SIG-M5 treated with dmso at 0.1 percent for 504 hours (cell line): Measurements from ENCODE around the gene PDXDC1.
"Not testable (repeated sequence)": the region's sequence is repeated elsewhere in the genome, so short reads cannot be mapped to it uniquely, and the experiment has no call there.

Source experiments
- DNase-seq: peaks from one replicate; lab custom pipeline; 2025; ENCODE audit not compliant: unreplicated experiment; lab: John Stamatoyannopoulos, UW

PDXDC1 gene

GRCh38 chr16:15149260-15149659, 174.4 kb downstream of the PDXDC1 start:
- DNase-seq, result not testable (repeated sequence)

DNA sequence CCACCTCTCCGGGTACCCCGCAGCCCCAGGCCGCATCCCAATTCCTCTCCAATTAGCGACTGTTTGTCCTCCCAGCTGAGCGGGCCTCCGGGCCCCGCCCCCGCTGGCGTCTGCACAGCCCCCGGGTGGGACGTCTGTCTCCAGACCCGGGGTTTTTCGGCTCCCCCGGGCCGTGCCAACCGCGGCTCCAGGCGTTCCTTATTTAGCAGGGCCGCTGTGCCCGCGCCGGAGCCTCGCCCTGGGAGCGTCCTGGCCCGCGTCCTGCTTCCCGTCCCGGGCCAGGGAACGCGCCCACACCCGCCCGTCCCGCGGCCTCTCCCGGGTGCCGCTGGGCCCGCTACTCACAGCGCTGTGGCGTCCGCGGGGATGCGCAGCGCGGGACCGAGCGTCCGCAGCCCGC, 179.2 kb downstream of the PDXDC1 start:
- DNase-seq, result not testable (repeated sequence)

- DNase-seq, result peak; percentile 61
Observed at GRCh38 chr16:15154650-15155562, 180.1 kb downstream of the PDXDC1 start.

GRCh38 chr16:15157644-15158043, 182.8 kb downstream of the PDXDC1 start:
- DNase-seq, result not testable (repeated sequence)

- not testable (repeated sequence) for DNase-seq
Observed at GRCh38 chr16:15159671-15160070, 184.8 kb downstream of the PDXDC1 start.

GRCh38 chr16:15160571-15160970, 185.7 kb downstream of the PDXDC1 start:
- DNase-seq, result not testable (repeated sequence)

DNA sequence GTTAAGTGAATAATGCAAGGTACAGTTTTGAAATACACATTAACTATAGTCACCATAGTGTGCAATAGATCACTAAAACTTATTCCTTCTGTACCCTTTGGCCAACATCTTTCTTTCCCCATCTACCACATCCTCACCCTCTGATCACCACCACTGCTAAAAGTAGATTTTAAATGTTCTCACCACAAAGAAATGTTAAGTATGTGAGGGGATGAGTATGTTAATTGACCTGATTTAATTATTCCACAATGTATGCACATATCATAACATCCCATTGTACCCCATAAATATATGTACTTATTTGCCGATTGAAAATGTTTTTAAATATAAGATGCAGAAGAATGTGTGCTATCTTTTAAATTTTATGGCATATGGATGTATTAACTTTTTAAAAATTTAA, 188.2 kb downstream of the PDXDC1 start:
- not testable (repeated sequence) for DNase-seq

DNA sequence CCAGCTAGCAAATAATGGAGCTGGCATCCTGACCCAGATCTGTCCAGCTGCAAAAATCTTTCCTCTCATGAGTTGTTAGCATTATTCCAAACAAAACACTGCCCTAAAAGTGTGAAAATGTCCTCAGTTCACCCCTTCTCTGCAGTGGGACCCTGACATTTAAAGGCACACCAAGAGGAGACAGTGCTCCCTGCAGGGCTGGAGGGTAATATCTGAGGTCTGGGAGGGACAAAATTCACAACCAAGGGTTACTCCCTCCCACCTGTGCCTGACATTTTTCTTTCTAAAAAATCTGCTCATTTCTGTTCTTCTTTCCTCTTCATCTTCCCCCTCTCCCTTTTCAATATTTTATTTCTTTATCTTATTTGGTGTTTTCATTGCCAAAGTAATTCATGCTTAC, 191.4 kb downstream of the PDXDC1 start:
- DNase-seq, result not testable (repeated sequence)

- DNase-seq, result not testable (repeated sequence)
Observed at GRCh38 chr16:15168303-15168702, 193.5 kb downstream of the PDXDC1 start.

DNA sequence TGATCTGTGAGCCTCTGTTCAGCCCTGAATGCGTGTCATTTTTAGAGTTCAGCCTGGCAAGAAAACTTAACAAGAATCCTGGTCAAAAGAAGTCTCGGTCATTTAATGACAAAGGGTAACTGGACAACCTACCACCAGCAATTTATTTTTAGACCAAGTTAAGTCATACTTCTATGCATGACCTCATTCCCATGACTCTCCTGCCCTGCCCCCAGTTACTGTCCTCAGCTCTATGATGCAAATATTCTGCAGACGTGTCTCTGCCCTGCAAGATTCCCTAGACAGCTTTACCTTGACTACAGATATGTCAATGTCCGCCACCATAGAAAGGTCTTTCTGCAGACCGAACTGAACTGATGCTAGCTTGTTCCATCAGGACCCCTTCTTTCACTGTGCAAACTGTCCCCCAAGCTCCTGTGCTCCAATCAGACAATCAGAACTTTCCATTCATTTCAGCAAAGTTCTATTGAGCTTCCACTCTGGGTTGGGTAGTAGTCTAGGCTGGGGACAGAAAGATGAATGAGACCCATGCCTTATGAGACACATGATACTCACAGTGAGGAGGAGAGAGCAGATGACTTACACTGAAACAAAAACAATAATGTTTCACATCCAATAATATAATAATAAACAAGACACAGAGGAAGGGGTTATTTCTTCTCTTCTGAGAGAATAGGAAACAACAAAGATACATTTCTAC, 194.3 kb downstream of the PDXDC1 start:
- not testable (repeated sequence) for DNase-seq

GRCh38 chr16:15179909-15180308, 205.1 kb downstream of the PDXDC1 start:
- not testable (repeated sequence) for DNase-seq

DNA sequence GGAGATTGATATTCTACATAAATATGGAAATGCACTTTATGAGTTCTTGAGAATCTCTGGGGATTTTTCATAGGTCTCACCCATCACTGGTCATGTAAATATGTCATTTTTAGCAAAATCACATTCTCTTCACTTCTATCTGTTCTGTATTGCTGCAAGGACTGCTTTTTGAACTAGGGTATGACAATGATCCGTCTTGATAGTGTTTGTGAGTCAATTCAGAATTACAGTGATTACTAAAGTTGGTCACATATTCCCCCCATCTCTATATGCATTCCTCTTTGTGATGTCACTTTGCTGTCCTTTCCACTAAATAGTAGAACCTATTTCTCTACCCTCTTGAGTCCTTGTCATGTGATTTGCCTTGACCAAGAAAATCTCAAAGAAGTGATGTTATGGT, 206.1 kb downstream of the PDXDC1 start:
- not testable (repeated sequence) for DNase-seq

DNA sequence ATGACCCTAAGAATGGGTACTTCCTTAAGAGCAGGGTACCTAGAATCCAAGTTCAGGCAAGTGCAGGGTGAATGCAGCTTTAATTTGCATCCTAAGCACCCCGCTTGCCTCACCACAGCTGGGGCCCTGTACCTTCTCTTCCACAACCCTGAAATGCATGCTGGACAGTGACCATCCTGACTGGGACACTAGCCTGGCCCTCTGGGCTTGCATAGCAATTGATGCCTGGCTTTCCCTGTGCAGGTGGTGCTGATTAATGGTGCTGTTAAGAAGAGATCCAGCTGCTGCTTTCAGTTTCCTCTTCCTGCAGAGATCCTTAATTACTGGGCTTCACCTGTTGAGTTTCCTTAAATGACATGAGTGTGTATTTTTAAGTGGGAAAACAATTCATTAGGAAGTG, 209.2 kb downstream of the PDXDC1 start:
- DNase-seq, result not testable (repeated sequence)
